ENCODE measurements around the gene PALM.

DNA sequence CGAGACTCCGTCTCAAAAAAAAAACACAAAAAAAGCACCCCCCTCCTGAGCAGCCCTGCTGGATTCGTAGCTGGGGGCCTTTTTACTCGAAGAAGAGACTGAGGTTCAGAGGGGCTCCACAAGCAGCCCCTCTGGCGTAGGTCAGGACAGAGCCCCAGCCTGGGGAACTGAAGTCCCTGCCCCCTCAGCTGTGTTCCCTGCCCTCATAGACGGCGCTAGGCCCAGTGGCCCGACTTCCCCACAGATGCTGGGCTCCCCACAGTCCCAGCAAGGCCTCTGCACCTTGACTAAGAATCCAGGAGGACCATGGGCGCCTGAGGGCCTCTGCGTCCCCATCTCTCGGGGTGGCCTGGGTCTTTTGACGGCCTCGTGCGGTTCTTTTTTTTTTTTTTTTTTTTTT is 41.1 kb downstream of the PALM start:
- TF ChIP-seq, protein P1, sequence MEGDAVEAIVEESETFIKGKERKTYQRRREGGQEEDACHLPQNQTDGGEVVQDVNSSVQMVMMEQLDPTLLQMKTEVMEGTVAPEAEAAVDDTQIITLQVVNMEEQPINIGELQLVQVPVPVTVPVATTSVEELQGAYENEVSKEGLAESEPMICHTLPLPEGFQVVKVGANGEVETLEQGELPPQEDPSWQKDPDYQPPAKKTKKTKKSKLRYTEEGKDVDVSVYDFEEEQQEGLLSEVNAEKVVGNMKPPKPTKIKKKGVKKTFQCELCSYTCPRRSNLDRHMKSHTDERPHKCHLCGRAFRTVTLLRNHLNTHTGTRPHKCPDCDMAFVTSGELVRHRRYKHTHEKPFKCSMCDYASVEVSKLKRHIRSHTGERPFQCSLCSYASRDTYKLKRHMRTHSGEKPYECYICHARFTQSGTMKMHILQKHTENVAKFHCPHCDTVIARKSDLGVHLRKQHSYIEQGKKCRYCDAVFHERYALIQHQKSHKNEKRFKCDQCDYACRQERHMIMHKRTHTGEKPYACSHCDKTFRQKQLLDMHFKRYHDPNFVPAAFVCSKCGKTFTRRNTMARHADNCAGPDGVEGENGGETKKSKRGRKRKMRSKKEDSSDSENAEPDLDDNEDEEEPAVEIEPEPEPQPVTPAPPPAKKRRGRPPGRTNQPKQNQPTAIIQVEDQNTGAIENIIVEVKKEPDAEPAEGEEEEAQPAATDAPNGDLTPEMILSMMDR (IDR thresholded peaks at IDR 0.05), result no peak
- TF ChIP-seq POLR2A (IDR thresholded peaks at IDR 0.05), result no peak
- no peak for TF ChIP-seq EP300 (IDR thresholded peaks at IDR 0.05)
